HepG2 (cell line): ENCODE measurements around the gene HOXC5. TPM values are rescaled to one million over a fixed set of nuclear protein-coding genes. Genes with fewer than 3 reads are reported as not detected.

Experiments
- GABPA ChIP-seq, 2 experiments: IDR thresholded peaks; 2 replicates each; pipeline ENCODE4 v1.6.1; 2011 to 2016; ENCODE audit warnings: low read depth in 2 of 2, low read length in 1 of 2, missing biosample characterization in 1 of 2, missing genetic modification characterization in 1 of 2
- HNF1A ChIP-seq, 2 experiments: sonication (generic) in 1 of 2; formaldehyde crosslinking in 1 of 2; IDR thresholded peaks; 2 replicates each; pipeline versions ENCODE4 v1.4.0 to v1.6.1; 2016 to 2020; ENCODE audit warnings: borderline replicate concordance in 1 of 2, low read depth in 1 of 2, mild to moderate bottlenecking in 1 of 2, missing genetic modification reagents in 1 of 2
- HOXA7 ChIP-seq: sonication (generic); formaldehyde crosslinking; IDR thresholded peaks from 2 replicates; pipeline ENCODE4 v1.8.1; 2022; ENCODE audit warnings: mild to moderate bottlenecking, missing genetic modification reagents, moderate library complexity
- KAT2B ChIP-seq: fragments of 150-350 bp; IDR thresholded peaks from 2 replicates; pipeline ENCODE4 v1.6.1; 2014; ENCODE audit warnings: low read depth, low read length, borderline replicate concordance
- KAT7 ChIP-seq: IDR thresholded peaks from 2 replicates; pipeline ENCODE4 v1.6.1; 2018; ENCODE audit warnings: borderline replicate concordance, missing compliant biosample characterization
- LBX2 ChIP-seq: sonication (generic); formaldehyde crosslinking; IDR thresholded peaks from 2 replicates; pipeline ENCODE4 v1.5.0; 2020; ENCODE audit warnings: missing genetic modification reagents, mild to moderate bottlenecking, borderline replicate concordance
- PRDM10 ChIP-seq: sonication (generic); formaldehyde crosslinking; IDR thresholded peaks from 2 replicates; pipeline ENCODE4 v1.4.0; 2020; ENCODE audit warnings: low read depth, missing genetic modification reagents
- PREB ChIP-seq: sonication (generic); formaldehyde crosslinking; IDR thresholded peaks from 2 replicates; pipeline ENCODE4 v1.4.0; 2020; ENCODE audit warnings: missing genetic modification reagents
- RAD21 ChIP-seq: fragments of 450-650 bp; formaldehyde crosslinking; IDR thresholded peaks from 2 replicates; pipeline ENCODE4 v1.5.0; 2020; ENCODE audit warnings: mild to moderate bottlenecking
- WIZ ChIP-seq: sonication (generic); formaldehyde crosslinking; IDR thresholded peaks from 2 replicates; pipeline ENCODE4 v1.5.1; 2020; ENCODE audit warnings: mild to moderate bottlenecking, missing genetic modification reagents
- XRCC5 ChIP-seq: fragments of 200-400 bp; formaldehyde crosslinking; optimal IDR thresholded peaks from 2 replicates; pipeline ENCODE3; 2017; ENCODE audit warnings: mild to moderate bottlenecking, low read length
- ZBTB2 ChIP-seq: sonication (generic); formaldehyde crosslinking; IDR thresholded peaks from 2 replicates; pipeline ENCODE4 v1.8.0; 2022; ENCODE audit warnings: low read depth, missing genetic modification reagents
- ZBTB26 ChIP-seq: IDR thresholded peaks from 2 replicates; pipeline ENCODE4 v1.6.1; 2016; ENCODE audit warnings: missing compliant biosample characterization, missing genetic modification reagents, borderline replicate concordance
- ZBTB7B ChIP-seq: sonication (generic); formaldehyde crosslinking; IDR thresholded peaks from 2 replicates; pipeline ENCODE4 v1.4.0; 2020; ENCODE audit warnings: missing genetic modification reagents
- ZNF251 ChIP-seq: sonication (generic); formaldehyde crosslinking; IDR thresholded peaks from 2 replicates; pipeline ENCODE4 v1.9.0; 2021; ENCODE audit warnings: mild to moderate bottlenecking, missing genetic modification reagents
- polyA plus RNA-seq, 8 experiments: library from polyadenylated mRNA; depleted of rRNA in 3 of 8; stranded (reverse) in 7 of 8; unstranded in 1 of 8; fragments of >200 nt; fragmentation: Illumina TruSeq in 4 of 8; extraction: Trizol in 4 of 8; gene quantifications; 2 replicates each; pipeline versions ENCODE4 v1.2.1 to v1.2.3, GENCODE V29; 2011 to 2016; ENCODE audit warnings: low read depth in 4 of 8, missing spikeins in 1 of 8, mixed read lengths in 1 of 8; ENCODE audit not compliant: insufficient read depth in 1 of 8
- total RNA-seq, 5 experiments: library from RNA; depleted of rRNA; stranded (reverse); fragments of >200 nt; fragmentation: Illumina TruSeq; extraction: Trizol; gene quantifications; 2 replicates each; pipeline ENCODE4 v1.2.3, GENCODE V29; 2016; ENCODE audit warnings: low read depth in 1 of 5

Gene HOXC5
- total and polyA plus RNA-seq, 2 of the 13 experiments (the other 11 are each of a cell fraction or from before 2014, with no cell fraction given): not detected

- TF ChIP-seq PRDM10: 0 out of 2 replicates have a peak, but pooled peaks have one; percentile 32
- no peak for TF ChIP-seq GABPA (IDR thresholded peaks at IDR 0.05; ENCODE audit: low read depth, low read length)
- TF ChIP-seq GABPA (CRISPR knock-in tag; IDR thresholded peaks at IDR 0.05; ENCODE audit: low read depth): no peak
- no peak for TF ChIP-seq HNF1A (IDR thresholded peaks at IDR 0.05; ENCODE audit: low read depth)
- TF ChIP-seq HNF1A (CRISPR knock-in tag; IDR thresholded peaks at IDR 0.05; ENCODE audit: borderline replicate concordance): no peak
- no peak for TF ChIP-seq ZBTB2 (CRISPR knock-in tag)
- no peak for TF ChIP-seq ZBTB7B (CRISPR knock-in tag)
- TF ChIP-seq KAT7 (CRISPR knock-in tag): no peak
- TF ChIP-seq XRCC5: no peak
- TF ChIP-seq PREB (CRISPR knock-in tag): no peak
- no peak for TF ChIP-seq ZNF251 (CRISPR knock-in tag)
- no peak for TF ChIP-seq HOXA7 (CRISPR knock-in tag)
- no peak for TF ChIP-seq WIZ (CRISPR knock-in tag)
- TF ChIP-seq ZBTB26 (CRISPR knock-in tag): peak; percentile 31; the same call in 1 of the 2 replicates
- no peak for TF ChIP-seq KAT2B
- TF ChIP-seq LBX2 (CRISPR knock-in tag): no peak
- TF ChIP-seq RAD21 (CRISPR knock-in tag): peak; percentile 96
Measured at GRCh38 chr12:54005853-54006558, 26.8 kb upstream of the HOXC5 start (continued).
